HG03521 (cell line): Measurements from ENCODE around the gene CCT8.
A peak's percentile ranks its signal among the peaks of the same experiment; 100 is the strongest.
"Not testable (repeated sequence)": the region's sequence is repeated elsewhere in the genome, so short reads cannot be mapped to it uniquely, and the experiment has no call there.

Experiments used
- ATAC-seq: cut with Tn5 transposase; IDR thresholded peaks from one replicate; pipeline ENCODE4 v1.9.1; 2021; ENCODE audit warnings: mild to moderate bottlenecking, moderate library complexity; ENCODE audit not compliant: unreplicated experiment

The CCT8 gene

GRCh38 chr21:29078869-29079767 is 5.7 kb upstream of the CCT8 start:
- no peak for ATAC-seq

- no peak for ATAC-seq
These were observed 4.2 kb upstream of the CCT8 start for GRCh38 chr21:29077651-29078090.

- ATAC-seq, result not testable (repeated sequence)
These were observed 3.5 kb upstream of the CCT8 start for GRCh38 chr21:29076731-29077640.

GRCh38 chr21:29075706-29076466 is 2.4 kb upstream of the CCT8 start:
- ATAC-seq, result no peak

GRCh38 chr21:29074783-29075182 is 1.3 kb upstream of the CCT8 start:
- no peak for ATAC-seq

GRCh38 chr21:29074007-29074376 is 544 bp upstream of the CCT8 start:
- ATAC-seq, result no peak

- no peak for ATAC-seq
These were observed 601 bp downstream of the CCT8 start for GRCh38 chr21:29072873-29073221.

- peak; percentile 87 for ATAC-seq
These were observed 8.5 kb downstream of the CCT8 start for GRCh38 chr21:29064850-29065481.

- ATAC-seq, result no peak
These were observed 16.9 kb downstream of the CCT8 start for GRCh38 chr21:29056538-29057050.

GRCh38 chr21:29056005-29056404 is 17.4 kb downstream of the CCT8 start:
- no peak for ATAC-seq

- no peak for ATAC-seq
These were observed 18.4 kb downstream of the CCT8 start for GRCh38 chr21:29055080-29055479.

- no peak for ATAC-seq
These were observed 19.8 kb downstream of the CCT8 start for GRCh38 chr21:29053656-29054055.

- no peak for ATAC-seq
These were observed 20.4 kb downstream of the CCT8 start for GRCh38 chr21:29053011-29053553.

- ATAC-seq, result no peak
These were observed 21.2 kb downstream of the CCT8 start for GRCh38 chr21:29052224-29052623.

- ATAC-seq, result no peak
These were observed 38.8 kb downstream of the CCT8 start for GRCh38 chr21:29034678-29035077.

- ATAC-seq, result no peak
These were observed 39.6 kb downstream of the CCT8 start for GRCh38 chr21:29033871-29034270.

GRCh38 chr21:29033301-29033700 is 40.1 kb downstream of the CCT8 start:
- no peak for ATAC-seq

GRCh38 chr21:29030909-29031308 is 42.5 kb downstream of the CCT8 start:
- no peak for ATAC-seq

GRCh38 chr21:29029524-29029923 is 43.9 kb downstream of the CCT8 start:
- no peak for ATAC-seq

- ATAC-seq, result no peak
These were observed 48.1 kb downstream of the CCT8 start for GRCh38 chr21:29025328-29025713.
